PFSK-1 (cell line): ENCODE data around the gene GPBAR1.

Source experiments
- SIN3A ChIP-seq: IDR thresholded peaks from 2 replicates; pipeline ENCODE4 v1.6.1; 2012; ENCODE audit warnings: mild to moderate bottlenecking, low read length, moderate library complexity, borderline replicate concordance; ENCODE audit not compliant: insufficient read depth
- TAF1 ChIP-seq: IDR thresholded peaks from 2 replicates; pipeline ENCODE4 v1.6.1; 2012; ENCODE audit warnings: low read length, control low read depth, borderline replicate concordance; ENCODE audit not compliant: insufficient read depth

- TF ChIP-seq SIN3A: no peak
- no peak for TF ChIP-seq TAF1
Observed at GRCh38 chr2:218307415-218308090, 46.7 kb downstream of the GPBAR1 start.
